ENCODE data around the gene MCC. TPM values are rescaled to one million over a fixed set of nuclear protein-coding genes. Genes with fewer than 3 reads are reported as not detected.
A peak's percentile ranks its signal among the peaks of the same experiment; 100 is the strongest.

The MCC gene
- total RNA-seq, 1 donor from 2014 or later: 14.0 TPM

DNA sequence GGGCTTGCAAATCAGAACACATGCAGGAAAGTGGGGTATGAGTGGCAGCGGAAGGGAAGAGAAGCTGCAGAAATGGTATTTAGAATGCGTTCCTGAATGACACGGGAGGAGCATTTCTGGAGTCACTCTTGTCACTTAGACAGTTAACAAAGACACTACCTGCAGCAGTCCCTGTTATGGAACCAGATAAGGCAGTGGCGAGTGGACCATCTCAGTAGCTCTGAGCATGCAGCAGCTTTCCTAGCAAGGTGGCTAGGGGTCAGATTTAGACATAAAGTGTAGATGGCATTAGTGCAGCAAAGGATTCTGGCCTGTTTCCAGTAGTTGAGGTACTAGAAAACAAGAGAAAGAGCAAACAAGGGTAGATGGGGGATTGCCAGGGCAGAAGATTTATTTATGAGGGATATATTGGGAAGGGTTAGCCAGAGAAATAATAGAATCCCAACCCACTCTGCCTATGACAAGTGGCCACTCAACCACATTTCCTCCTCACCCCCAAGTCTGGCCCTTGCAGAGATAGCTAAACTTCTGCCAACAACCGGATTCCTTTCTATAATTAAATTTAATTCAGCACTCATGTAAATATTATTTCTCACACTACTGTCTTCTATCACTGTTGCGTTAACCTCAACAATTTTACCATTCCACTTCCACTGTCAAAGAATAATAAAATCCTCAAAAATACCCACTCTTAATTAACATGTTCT, 310.0 kb downstream of the MCC start:
- Mint-ChIP-seq H3K27me3 (ENCODE audit: unreplicated experiment) (no peaks in the 10 kb centered on the region), H3K4me3 (ENCODE audit: unreplicated experiment) (no peak overlapping the region), H3K36me3 (ENCODE audit: unreplicated experiment) (no peaks in the 10 kb centered on the region), H3K27ac (ENCODE audit: unreplicated experiment) (peak overlapping the region; percentile 12), H3K4me1 (ENCODE audit: unreplicated experiment) (peaks cover 10% of the 10 kb centered on the region), H3K9me3 (ENCODE audit: unreplicated experiment) (no peaks in the 10 kb centered on the region)
- TF ChIP-seq, protein P1, sequence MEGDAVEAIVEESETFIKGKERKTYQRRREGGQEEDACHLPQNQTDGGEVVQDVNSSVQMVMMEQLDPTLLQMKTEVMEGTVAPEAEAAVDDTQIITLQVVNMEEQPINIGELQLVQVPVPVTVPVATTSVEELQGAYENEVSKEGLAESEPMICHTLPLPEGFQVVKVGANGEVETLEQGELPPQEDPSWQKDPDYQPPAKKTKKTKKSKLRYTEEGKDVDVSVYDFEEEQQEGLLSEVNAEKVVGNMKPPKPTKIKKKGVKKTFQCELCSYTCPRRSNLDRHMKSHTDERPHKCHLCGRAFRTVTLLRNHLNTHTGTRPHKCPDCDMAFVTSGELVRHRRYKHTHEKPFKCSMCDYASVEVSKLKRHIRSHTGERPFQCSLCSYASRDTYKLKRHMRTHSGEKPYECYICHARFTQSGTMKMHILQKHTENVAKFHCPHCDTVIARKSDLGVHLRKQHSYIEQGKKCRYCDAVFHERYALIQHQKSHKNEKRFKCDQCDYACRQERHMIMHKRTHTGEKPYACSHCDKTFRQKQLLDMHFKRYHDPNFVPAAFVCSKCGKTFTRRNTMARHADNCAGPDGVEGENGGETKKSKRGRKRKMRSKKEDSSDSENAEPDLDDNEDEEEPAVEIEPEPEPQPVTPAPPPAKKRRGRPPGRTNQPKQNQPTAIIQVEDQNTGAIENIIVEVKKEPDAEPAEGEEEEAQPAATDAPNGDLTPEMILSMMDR (IDR thresholded peaks at IDR 0.05): no peak
- DNase-seq (ENCODE audit: extremely low spot score, unreplicated experiment): no peak

DNA sequence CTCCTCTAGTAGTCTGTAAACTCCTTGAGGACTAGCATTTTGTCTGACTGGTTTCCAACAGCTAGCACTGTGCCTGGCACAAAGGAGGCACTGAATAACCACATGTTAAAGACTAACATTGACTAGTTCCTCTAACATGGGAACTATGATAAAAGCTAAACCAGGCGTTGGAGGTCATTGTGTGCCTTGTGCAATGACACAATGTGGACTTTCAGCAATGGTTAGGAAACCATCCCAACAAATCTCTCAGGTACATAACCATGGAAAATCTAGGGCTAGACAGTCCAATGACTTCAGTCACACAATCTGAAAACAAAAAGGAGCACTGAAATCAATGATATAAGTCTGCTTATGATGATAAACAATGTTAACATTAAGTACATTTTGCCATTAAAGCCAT, 311.0 kb downstream of the MCC start:
- no peak for DNase-seq (ENCODE audit: extremely low spot score, unreplicated experiment)
- H3K9me3 Mint-ChIP-seq (ENCODE audit: unreplicated experiment): no peaks in the 10 kb centered on the region
- peaks cover 10% of the 10 kb centered on the region for H3K4me1 Mint-ChIP-seq (ENCODE audit: unreplicated experiment)
- no peak overlapping the region for H3K27ac Mint-ChIP-seq (ENCODE audit: unreplicated experiment)
- TF ChIP-seq, protein P1 (IDR thresholded peaks at IDR 0.05): no peak
- H3K36me3 Mint-ChIP-seq (ENCODE audit: unreplicated experiment): no peaks in the 10 kb centered on the region
- H3K4me3 Mint-ChIP-seq (ENCODE audit: unreplicated experiment): no peak overlapping the region
- no peaks in the 10 kb centered on the region for H3K27me3 Mint-ChIP-seq (ENCODE audit: unreplicated experiment)

DNA sequence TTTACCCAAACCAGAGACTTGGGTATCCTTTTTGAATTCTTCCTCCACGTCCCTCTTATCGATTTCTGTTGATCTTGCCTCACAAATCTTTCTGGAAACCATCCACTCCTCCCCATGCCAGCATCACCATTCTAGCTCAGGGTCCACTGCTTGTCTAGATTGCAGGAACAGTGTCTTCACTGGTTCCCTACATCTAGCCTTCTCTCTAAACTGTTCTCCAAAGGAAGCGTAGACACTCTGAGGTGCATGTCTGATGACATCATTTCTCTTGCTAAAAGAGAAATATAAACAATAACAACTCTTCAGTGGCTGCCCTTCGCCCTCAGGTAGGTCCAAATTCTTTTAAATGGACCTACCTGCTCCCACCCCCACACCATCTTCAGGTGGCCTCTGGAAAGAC, 311.5 kb downstream of the MCC start:
- DNase-seq (ENCODE audit: extremely low spot score, unreplicated experiment): no peak
- H3K27me3 Mint-ChIP-seq (ENCODE audit: unreplicated experiment): no peaks in the 10 kb centered on the region
- peaks cover 10% of the 10 kb centered on the region for H3K4me1 Mint-ChIP-seq (ENCODE audit: unreplicated experiment)
- TF ChIP-seq, protein P1 (IDR thresholded peaks at IDR 0.05): no peak
- no peak overlapping the region for H3K27ac Mint-ChIP-seq (ENCODE audit: unreplicated experiment)
- no peaks in the 10 kb centered on the region for H3K36me3 Mint-ChIP-seq (ENCODE audit: unreplicated experiment)
- no peak overlapping the region for H3K4me3 Mint-ChIP-seq (ENCODE audit: unreplicated experiment)
- H3K9me3 Mint-ChIP-seq (ENCODE audit: unreplicated experiment): no peaks in the 10 kb centered on the region

DNA sequence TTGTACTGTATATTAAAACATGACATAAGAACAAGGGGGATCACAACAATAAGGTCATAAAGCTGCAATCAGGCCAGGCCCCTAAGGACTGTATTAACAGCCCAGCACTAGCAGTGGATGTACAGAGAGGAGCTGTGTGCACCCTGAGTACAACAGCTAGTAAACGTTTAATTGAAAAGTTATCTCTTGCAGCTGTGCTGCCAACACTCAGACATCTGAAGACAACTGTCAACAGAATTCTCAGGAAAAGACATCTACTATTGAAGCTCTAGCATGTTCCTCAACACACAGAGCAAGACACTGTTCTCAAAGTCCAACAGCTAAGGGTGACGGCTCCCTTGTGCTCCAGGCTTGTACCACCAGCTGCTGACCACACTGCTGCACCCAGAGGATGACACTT, 312.1 kb downstream of the MCC start:
- Mint-ChIP-seq H3K9me3 (ENCODE audit: unreplicated experiment) (no peaks in the 10 kb centered on the region), H3K36me3 (ENCODE audit: unreplicated experiment) (no peaks in the 10 kb centered on the region), H3K4me1 (ENCODE audit: unreplicated experiment) (peaks cover 10% of the 10 kb centered on the region), H3K27ac (ENCODE audit: unreplicated experiment) (no peak overlapping the region), H3K27me3 (ENCODE audit: unreplicated experiment) (no peaks in the 10 kb centered on the region), H3K4me3 (ENCODE audit: unreplicated experiment) (no peak overlapping the region)
- no peak for DNase-seq (ENCODE audit: extremely low spot score, unreplicated experiment)
- TF ChIP-seq, protein P1 (IDR thresholded peaks at IDR 0.05): no peak

DNA sequence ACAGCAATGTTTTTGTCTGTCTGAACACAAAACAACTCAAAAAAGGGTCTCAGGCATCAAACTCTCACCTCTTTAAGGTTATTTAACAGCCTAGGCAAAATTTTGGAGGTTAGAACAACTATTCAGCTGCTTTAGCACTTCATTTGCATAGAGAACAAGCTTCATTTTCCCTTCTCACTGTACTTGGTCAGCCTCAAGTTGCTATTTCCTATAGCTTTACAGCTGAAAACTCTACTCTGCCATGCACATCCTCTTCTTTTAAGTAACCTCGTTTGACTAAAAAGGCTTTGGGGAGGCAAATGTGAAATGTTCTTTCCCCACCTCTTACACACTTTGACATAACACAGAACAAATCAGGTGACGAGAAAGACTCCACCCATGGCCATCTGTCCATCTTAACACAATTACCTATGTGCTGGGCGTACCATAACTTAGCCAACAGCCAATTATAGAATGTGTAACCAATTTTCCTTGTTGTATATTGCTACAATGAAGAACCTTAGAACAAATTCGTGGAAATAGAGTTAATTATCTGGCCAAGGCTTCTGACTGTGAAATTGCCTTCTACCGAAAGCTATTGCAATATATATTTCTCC, 315.9 kb downstream of the MCC start:
- Mint-ChIP-seq H3K9me3 (ENCODE audit: unreplicated experiment) (no peaks in the 10 kb centered on the region), H3K4me1 (ENCODE audit: unreplicated experiment) (peaks cover 6% of the 10 kb centered on the region), H3K36me3 (ENCODE audit: unreplicated experiment) (no peaks in the 10 kb centered on the region), H3K4me3 (ENCODE audit: unreplicated experiment) (no peak overlapping the region), H3K27ac (ENCODE audit: unreplicated experiment) (no peak overlapping the region), H3K27me3 (ENCODE audit: unreplicated experiment) (peaks cover 2% of the 10 kb centered on the region)
- peak; percentile 1 for DNase-seq (ENCODE audit: extremely low spot score, unreplicated experiment)
- TF ChIP-seq, protein P1 (IDR thresholded peaks at IDR 0.05): no peak

All from osteocyte (in vitro differentiated cells).